NCI-H460 (cell line): ENCODE data around the gene TECRL. TPM values are rescaled to one million over a fixed set of nuclear protein-coding genes. Genes with fewer than 3 reads are reported as not detected.

Experiments
- DNase-seq: peaks from one replicate; pipeline ENCODE4 v3.0.0-alpha.2; 2016; ENCODE audit warnings: low read depth; ENCODE audit errors: extremely low read depth
- polyA plus RNA-seq: library from polyadenylated mRNA; depleted of rRNA; stranded (reverse); fragments of >200 nt; gene quantifications from 2 replicates; pipeline ENCODE4 v1.2.3, GENCODE V29; 2014; cell fraction: nucleus; rRNA removed
- total RNA-seq: library from RNA; depleted of rRNA; stranded (reverse); fragments of >200 nt; shearing (Covaris generic); gene quantifications from 2 replicates; pipeline ENCODE4 v1.2.3, GENCODE V29; 2014; rRNA removed

TECRL gene, protein sequence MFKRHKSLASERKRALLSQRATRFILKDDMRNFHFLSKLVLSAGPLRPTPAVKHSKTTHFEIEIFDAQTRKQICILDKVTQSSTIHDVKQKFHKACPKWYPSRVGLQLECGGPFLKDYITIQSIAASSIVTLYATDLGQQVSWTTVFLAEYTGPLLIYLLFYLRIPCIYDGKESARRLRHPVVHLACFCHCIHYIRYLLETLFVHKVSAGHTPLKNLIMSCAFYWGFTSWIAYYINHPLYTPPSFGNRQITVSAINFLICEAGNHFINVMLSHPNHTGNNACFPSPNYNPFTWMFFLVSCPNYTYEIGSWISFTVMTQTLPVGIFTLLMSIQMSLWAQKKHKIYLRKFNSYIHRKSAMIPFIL
- total RNA-seq = not detected in 2 replicates
- not detected in 2 replicates for polyA plus RNA-seq

DNA sequence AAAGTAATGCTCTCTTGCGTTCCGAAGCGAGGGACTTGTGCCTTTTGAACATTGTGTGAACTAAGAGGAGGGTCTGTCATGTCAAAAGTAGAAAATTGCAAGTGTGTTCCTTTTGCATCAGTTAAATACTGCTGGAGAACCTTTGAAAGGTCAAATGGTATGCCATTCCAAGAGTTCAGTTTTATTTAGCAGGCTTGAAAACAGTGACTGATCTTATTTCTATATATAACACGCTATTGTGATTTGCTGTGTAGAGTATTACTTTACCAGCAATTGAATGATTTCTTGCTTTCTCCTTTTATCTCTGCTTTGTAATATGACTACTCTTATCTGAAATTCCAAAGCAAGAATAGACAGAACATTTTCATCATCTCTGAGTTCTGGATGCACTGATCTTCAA lies at the start of gene TECRL:
Gene TECRL (minus strand): TSS at position 151 of the 400 bp plus-strand sequence. CDS start 99 bp downstream, at position 52.
- no peak for DNase-seq

DNA sequence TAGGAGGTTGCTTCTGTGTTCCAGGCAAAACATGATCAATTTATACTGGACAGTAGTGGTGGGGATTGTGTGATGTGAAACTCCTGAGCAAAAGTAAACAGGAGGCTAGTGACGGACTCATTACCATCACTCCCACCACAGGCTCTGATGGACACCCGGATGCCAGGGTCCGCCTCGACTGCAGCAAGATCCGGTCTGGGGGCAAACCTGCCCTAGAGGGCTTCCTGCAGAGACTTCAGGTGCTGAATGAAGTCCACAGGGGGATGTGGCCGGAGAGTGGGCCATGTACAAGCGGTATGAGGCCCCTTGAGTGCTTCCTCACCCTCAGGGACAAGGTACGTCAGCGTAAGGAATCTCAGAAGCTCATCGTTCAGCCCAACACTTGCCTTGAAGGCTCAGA lies 23.4 kb upstream of the TECRL start:
- no peak for DNase-seq

- no peak for DNase-seq
Measured at GRCh38 chr4:64430933-64431332, 21.7 kb upstream of the TECRL start.

GRCh38 chr4:64417974-64418373 lies 8.7 kb upstream of the TECRL start:
- DNase-seq = no peak

DNA sequence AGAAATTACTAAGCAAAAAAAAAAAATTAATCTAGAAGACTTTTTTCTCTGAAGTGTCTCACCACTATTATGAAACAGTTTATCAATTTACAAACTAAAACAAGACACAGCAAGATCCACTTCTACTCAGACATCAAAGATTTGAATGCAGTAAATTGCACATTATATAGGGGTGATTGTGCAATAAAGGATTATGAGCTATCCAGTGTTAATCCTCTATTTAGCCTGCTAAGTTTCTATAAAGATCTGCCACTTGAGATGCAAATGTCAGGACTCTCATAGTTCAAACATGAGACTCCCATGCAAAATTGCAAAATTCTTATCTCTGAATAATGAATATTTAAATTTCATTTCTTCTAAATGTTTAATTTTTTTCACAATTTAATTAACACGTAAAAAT lies 2.2 kb downstream of the TECRL start:
- no peak for DNase-seq

DNA sequence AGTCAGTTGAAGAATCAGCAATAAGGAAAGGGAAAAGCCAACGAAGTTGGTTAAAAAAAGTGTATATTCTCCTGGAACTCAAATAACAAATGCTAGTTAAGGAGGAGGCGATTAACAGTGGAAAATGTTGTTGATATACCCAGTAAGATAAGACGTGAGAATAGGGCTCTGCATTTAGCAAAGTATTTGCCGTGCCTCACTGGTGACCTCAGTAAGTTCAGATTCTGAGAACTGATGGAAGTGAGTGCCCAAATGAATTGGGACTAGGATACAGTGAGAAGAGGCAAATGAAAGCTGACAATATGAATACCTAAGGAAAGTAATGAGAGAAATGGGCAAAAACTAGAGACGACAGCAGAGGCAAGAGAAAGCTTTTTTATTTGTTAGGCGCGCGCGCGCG lies 3.5 kb downstream of the TECRL start:
- DNase-seq = no peak

DNA sequence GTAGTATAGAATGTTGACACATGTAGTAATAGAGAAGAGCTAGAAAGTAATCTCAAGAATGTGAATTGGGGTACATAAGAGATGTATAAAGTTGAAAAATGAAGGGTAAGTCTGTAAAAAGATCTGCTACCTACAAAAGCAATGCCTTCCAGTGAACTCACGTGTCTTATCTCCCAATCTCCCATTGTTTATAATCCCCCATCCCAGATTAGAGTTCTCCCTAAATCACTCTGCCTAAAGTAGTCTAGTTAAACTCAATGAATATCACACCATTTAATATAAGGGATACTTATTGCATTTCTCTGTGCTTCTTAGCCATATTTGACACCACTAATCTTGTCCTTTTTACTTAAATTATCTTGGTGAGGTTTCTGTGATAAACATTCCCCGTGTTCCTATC lies 6.6 kb downstream of the TECRL start:
- no peak for DNase-seq

GRCh38 chr4:64399313-64400109 lies 9.7 kb downstream of the TECRL start:
- no peak for DNase-seq

- no peak for DNase-seq
Measured at GRCh38 chr4:64394469-64394868, 14.8 kb downstream of the TECRL start.

DNA sequence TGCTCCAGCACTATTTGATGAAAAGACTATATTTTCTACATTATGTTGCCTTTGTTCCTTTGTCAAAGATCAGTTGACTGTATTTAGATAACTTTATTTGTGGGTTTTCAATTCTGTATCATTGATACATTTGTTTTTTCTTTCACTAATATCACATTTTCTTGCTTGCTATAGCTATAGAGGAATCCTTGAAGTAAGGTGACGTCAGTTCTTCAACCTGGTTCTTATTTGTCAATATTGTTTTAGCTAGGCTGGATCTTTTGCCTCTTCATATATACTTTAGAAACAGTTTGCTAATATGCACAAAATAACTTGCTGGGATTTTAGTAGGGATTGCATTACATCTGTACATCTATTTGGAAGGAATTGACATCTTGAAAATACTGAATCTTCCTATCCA lies 21.0 kb downstream of the TECRL start:
- DNase-seq = no peak

DNA sequence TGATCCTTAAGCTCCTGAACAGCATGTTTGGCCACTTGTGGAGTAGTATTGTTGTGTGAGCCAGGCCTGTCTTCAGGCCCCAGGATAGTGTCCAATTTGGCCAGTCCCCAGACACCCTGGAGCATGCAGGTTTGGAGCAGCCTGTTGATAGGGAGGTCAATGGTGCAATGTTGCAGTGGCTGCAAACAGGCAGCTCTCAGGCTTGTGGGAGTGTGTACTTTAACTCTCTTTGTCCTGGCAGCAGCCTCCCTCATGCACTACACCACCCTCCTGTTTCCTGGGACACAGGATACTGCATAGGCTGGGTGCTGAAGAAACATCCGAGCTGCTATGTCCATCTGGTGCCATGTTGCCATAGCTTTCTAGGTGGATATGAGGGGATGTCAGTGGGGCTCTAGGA lies 24.0 kb downstream of the TECRL start:
- no peak for DNase-seq

GRCh38 chr4:64384237-64385203 lies 24.7 kb downstream of the TECRL start:
- DNase-seq = no peak

DNA sequence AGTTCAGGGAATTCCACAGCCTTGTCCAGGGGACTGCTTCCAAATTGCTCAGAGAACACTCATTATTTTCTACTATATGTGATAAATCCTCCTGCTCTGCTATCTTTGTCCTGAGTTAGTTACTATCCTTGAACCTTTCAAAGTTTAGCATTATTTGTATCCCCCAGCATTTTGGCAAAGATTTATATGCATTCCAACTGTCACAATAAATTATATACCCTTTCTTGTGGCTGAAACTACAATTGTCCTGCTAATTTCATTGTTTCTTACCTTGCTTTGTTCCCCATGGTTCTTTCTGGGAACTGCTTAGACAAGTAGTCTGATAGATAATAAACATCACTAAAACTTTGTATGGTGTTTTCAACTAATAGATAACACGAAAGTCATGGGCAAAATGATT lies 40.5 kb downstream of the TECRL start:
- DNase-seq = no peak

- no peak for DNase-seq
Measured at GRCh38 chr4:64361399-64361740, 47.9 kb downstream of the TECRL start.

DNA sequence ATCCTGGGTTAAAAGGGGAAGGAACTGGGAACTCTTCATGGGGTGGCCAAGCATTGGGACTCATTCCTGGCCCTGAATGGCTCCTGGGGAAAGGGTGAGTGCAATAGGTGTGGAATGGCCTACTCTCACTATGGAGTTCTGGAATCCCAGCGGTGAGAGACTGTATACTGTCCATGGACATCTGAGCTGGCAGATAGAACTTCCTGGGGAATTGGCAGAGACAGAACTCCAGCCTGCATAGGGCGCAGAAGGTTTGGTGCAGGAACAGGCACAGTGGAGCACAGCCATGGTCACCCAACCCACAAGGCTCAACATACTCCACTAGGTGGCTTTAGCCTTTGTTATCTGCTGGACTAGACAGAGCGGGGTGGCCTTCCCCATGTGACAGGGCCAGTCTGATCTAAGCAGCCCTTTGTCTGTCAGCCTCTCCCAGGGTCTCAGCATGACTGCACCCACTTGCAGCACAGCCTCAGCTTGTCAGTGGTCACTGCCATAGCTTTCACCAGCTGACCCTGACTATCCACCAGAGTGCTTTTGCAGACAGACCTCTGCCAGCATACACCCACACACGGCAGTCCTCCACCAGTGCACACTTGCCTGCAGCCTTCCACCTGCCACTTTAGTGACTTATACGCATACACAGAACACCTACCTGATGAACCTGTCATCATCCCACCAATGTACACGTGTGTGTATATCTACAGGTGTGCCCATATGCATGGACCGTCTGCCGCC lies 48.4 kb downstream of the TECRL start:
- no peak for DNase-seq

DNA sequence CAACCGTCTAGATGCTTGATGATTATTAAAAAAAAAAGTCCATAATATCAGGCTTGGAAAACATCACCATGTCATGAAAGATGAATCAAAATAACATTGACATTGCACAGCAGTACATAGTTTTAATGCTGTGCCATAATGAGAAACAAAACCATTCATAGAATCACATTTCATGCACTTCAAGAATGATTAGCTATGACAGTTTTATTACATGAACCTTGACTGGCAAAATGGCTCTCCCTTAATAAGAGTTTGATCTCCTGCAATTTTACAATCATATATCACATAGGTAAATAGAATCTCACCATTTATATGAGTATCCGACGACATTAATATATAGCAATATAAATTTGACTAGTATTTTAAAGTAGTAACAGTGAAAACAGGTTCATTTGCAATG lies 49.8 kb downstream of the TECRL start:
- no peak for DNase-seq

DNA sequence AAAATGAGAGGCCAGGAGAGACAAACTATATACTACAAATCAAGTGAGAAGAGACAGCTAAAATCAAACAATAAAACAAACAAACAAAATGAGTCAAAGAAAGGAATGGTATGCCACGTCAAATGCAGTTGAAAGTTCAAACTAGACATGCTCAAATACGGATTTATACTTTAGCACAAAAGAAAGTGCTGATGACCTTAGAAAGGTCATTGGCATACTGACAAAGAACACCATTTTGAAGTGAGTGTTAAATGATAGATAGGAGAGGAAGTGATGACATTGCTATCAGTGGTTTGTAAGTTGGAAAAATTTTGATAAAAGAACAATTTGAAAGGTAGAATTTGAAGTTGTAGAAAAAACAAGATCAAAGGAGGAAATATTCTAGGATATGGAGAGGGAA lies 55.3 kb downstream of the TECRL start:
- no peak for DNase-seq

- DNase-seq = no peak
Measured at GRCh38 chr4:64341711-64342110, 67.5 kb downstream of the TECRL start.

- DNase-seq = no peak
Measured at GRCh38 chr4:64340218-64341110, 68.8 kb downstream of the TECRL start.
